GM13977 (cell line): Measurements from ENCODE around the gene SPECC1.
"Not testable (repeated sequence)": the region's sequence is repeated elsewhere in the genome, so short reads cannot be mapped to it uniquely, and the experiment has no call there.

ENCODE experiments used
- DNase-seq: peaks from one replicate; pipeline ENCODE4 v3.0.0; 2012; ENCODE audit warnings: low spot score
- in situ Hi-C: fragments of 300-500 bp; cut with MboI; formaldehyde crosslinking; loops from one replicate; pipeline ENCODE4 v1.12.0; 2022; ENCODE audit warnings: low sequenced_read_pairs, low pct_unique_long_range_greater_than_20kb, mixed read lengths, inconsistent platforms; ENCODE audit not compliant: unreplicated experiment
- TF ChIP-seq, protein P1 (sequence below): IDR thresholded peaks from 2 replicates; pipeline ENCODE4 v1.5.1; 2012; ENCODE audit warnings: mild to moderate bottlenecking, control low read depth; ENCODE audit not compliant: insufficient read depth; ENCODE audit errors: extremely low read depth, missing control alignments

Gene SPECC1

DNA sequence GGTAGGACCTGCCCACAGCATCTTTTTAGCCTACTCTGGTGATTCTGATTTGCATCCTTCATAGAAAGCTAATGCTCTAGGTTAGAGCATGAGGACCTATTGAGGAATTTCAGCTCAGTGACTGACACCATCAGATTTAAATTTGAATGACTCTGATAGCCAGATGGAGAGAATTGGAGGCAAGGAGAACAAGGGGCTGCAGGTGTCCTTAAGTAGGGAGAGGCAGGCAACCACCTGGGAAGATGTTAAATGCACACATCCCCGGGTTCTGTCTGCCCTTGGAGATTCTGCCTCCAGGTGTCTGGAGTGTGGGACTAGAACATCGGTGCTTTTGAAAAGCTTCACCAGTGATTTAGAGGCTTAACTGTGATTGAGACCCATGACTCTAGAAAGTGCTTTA, 221.8 kb downstream of the SPECC1 start:
- in situ Hi-C loops, result no loop called here
- TF ChIP-seq, protein P1, sequence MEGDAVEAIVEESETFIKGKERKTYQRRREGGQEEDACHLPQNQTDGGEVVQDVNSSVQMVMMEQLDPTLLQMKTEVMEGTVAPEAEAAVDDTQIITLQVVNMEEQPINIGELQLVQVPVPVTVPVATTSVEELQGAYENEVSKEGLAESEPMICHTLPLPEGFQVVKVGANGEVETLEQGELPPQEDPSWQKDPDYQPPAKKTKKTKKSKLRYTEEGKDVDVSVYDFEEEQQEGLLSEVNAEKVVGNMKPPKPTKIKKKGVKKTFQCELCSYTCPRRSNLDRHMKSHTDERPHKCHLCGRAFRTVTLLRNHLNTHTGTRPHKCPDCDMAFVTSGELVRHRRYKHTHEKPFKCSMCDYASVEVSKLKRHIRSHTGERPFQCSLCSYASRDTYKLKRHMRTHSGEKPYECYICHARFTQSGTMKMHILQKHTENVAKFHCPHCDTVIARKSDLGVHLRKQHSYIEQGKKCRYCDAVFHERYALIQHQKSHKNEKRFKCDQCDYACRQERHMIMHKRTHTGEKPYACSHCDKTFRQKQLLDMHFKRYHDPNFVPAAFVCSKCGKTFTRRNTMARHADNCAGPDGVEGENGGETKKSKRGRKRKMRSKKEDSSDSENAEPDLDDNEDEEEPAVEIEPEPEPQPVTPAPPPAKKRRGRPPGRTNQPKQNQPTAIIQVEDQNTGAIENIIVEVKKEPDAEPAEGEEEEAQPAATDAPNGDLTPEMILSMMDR, result no peak

DNA sequence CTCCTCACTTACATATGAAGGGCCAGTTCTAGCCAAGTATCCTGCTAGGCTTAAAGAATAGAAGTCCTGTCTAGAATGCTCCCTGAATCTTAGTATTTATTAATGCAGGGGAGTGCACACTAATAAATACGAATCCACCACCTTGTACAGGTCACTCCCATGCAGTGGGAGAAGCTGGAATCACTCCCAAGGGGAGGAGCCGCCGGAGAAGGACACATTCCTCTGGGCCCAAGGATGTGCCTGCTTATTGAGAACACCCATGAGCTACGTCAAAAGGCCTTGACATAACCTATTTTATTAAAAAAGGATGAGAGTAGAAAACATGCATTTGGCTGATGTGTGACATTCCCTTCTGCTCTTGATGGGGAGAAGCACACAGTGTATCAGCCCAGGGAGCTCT, 223.5 kb downstream of the SPECC1 start:
- TF ChIP-seq, protein P1, result no peak
- no peak for DNase-seq
- in situ Hi-C loops, result no loop called here

More for the DNA sequence above, 221.8 kb downstream of the SPECC1 start:
- DNase-seq, result no peak

DNA sequence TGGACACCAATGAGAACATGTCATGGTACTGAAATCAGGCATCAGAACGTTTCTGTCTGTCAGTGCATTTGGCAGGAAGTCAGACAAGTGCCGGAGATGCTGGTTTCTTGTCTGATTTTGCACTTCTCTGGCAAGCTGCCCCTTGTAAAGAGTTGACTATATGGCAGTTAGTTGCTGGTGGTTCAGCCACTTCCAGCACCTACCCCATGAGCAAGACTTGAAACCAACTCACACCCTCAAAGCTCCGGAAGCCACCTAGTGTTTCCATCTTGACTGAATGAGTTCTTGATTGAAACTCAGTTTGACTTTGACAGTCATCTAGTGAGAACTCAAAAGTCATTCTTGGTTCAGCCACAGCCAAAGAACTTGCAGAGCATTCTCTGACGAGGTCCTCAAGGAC, 225.1 kb downstream of the SPECC1 start:
- in situ Hi-C loops, result no loop called here
- DNase-seq, result peak; percentile 15
- TF ChIP-seq, protein P1, result no peak

DNA sequence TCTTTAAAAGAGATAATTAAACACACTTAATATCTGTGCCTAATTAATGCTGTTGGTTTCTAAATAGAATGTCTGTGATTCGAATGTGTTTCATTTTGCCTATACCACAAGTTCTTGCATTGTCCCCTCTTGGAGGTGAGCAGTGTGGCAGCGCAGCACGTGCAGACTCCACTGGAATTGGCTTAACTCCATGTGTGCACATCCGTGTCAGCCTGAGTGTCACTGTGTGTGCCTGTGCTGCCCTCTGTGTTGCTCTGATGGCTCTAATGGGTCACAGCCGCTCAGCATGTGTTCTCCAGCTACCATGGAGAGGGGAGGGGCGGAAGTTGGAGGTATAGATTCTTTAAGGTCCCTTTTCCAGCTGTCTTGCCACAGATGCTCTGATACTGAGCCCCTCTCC, 226.6 kb downstream of the SPECC1 start:
- in situ Hi-C loops, result no loop called here
- no peak for DNase-seq
- TF ChIP-seq, protein P1, result no peak

DNA sequence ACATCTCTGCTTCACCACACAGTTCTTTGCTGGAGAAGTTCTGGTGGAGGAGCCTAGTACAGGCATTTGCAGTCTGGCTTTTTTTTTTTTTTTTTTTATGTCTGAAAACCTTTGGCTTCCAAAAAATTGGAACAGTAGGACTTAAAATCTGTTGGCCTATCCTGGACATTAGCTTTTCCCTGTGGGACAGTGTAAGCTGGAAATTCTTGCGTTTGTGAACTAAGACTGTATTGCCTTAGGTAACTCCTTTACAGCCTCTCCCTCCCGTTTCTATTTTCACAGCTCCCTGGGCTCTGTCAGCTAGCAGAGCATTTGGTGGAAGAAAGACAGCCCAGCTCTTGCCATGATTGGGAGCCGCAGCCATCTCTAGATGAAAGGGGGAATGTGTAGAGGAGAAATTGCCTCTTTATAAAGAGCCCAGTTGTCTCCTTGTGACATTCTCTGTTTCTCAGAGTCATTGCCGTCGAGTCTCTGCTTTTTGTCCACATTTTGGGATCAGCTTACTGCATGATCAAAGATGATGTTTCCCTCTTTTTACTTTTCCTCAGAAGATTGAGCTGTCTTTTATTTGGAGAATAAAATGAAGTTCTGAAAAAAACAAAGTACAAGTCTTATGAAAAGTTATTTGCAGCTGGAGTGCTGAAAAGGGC, 227.5 kb downstream of the SPECC1 start:
- in situ Hi-C loops, result no loop called here
- DNase-seq, result no peak
- TF ChIP-seq, protein P1, result no peak

DNA sequence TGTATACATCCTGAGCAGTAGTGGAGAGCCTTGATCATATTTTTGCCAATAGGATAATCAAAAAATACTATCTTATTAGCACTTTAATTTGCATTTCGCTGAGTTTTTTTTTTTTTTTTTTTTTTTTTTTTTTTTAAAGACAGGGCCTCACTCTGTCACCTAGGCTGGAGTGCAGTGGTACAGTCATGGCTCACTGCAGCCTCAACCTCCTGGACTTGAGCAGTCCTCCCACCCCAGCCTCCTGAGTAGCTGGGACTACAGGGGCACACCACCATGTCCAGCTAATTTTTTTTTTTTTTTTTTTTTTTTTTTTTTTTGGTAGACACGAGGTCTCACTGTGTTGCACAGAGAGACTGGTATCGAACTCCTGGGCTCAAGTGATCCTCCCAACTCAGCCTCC, 230.6 kb downstream of the SPECC1 start:
- DNase-seq, in situ Hi-C loops: not testable (repeated sequence)

DNA sequence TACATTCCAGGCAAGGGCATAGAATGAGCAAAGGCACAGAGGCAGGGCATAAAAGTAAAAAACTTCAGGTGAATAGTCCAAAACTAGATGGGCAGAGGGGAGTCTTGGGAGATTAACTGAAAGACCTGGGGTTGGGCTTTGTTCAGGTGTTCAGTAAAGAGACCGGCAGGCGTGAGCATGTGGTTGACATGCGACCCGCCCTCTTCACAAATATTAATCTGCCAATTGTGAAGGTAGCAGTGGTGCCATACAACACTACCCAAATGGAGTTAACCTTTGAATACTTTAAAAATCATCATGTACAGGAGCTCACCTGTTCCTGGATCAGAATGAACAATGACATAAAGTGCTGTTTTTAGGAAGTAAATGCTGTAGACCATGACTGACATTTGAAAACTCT, 232.7 kb downstream of the SPECC1 start:
- TF ChIP-seq, protein P1, result no peak
- in situ Hi-C loops, result no loop called here
- no peak for DNase-seq
